ENCODE measurements around the gene DBT.
"Not testable (repeated sequence)": the region's sequence is repeated elsewhere in the genome, so short reads cannot be mapped to it uniquely, and the experiment has no call there.

- not testable (repeated sequence) for TF ChIP-seq CTCF (IDR thresholded peaks at IDR 0.05; ENCODE audit: low read depth, low read length); MAX (IDR thresholded peaks at IDR 0.05; ENCODE audit: low read depth, low read length); POLR2A (IDR thresholded peaks at IDR 0.05; ENCODE audit: extremely low read depth, insufficient read length); MYC (IDR thresholded peaks at IDR 0.05; ENCODE audit: low read depth, low read length)
These were observed 14.4 kb upstream of the DBT start for GRCh38 chr1:100264081-100264480.

Data from NB4 (cell line).